Ovary (tissue), 1 donor: ENCODE data around the gene SAMD1.

Experiments
- EP300 ChIP-seq: sonication (generic); formaldehyde crosslinking; IDR thresholded peaks from one replicate; pipeline ENCODE4 v1.6.1; 2017; ENCODE audit warnings: antibody characterized with exemption
- POLR2A ChIP-seq: fragments of 450-650 bp; IDR thresholded peaks from one replicate; pipeline ENCODE4 v1.6.1; 2017; ENCODE audit warnings: antibody characterized with exemption, mild to moderate bottlenecking, moderate library complexity

- no peak for TF ChIP-seq POLR2A
- no peak for TF ChIP-seq EP300
These were observed 31.5 kb downstream of the SAMD1 start for GRCh38 chr19:14059093-14059480.
